ENCODE measurements around the gene GRM7.

DNA sequence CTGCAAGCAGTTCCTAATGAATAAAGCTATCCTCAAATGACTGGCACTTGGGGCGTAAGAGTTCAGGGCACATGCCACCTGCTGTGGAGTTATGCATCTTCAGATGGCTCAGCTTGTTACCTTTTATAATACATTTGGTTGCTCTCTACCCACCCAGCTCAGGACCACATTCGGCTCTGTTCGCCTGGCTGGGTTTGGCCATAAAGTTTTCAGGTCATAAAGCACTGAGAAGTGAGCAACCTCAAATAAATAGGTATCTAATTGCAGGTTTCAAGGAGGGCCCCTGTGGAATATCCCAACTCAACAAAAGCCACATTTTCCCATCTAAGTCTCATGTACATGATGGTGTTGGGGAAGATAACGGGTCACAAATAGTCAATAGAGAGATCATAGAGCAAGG is 727.3 kb downstream of the GRM7 start:
- TF ChIP-seq, protein P1, sequence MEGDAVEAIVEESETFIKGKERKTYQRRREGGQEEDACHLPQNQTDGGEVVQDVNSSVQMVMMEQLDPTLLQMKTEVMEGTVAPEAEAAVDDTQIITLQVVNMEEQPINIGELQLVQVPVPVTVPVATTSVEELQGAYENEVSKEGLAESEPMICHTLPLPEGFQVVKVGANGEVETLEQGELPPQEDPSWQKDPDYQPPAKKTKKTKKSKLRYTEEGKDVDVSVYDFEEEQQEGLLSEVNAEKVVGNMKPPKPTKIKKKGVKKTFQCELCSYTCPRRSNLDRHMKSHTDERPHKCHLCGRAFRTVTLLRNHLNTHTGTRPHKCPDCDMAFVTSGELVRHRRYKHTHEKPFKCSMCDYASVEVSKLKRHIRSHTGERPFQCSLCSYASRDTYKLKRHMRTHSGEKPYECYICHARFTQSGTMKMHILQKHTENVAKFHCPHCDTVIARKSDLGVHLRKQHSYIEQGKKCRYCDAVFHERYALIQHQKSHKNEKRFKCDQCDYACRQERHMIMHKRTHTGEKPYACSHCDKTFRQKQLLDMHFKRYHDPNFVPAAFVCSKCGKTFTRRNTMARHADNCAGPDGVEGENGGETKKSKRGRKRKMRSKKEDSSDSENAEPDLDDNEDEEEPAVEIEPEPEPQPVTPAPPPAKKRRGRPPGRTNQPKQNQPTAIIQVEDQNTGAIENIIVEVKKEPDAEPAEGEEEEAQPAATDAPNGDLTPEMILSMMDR (conservative IDR thresholded peaks at IDR 0.05; ENCODE audit: low read depth, low read length), result no peak
- TF ChIP-seq CHD1 (IDR thresholded peaks at IDR 0.05; ENCODE audit: low read depth, low read length) (no peak), RFX5 (IDR thresholded peaks at IDR 0.05; ENCODE audit: low read depth, low read length) (no peak), BHLHE40 (IDR thresholded peaks at IDR 0.05; ENCODE audit: low read depth, low read length) (no peak), POLR2A (IDR thresholded peaks at IDR 0.05; ENCODE audit: low read depth, low read length) (no peak), RCOR1 (IDR thresholded peaks at IDR 0.05; ENCODE audit: insufficient replicate concordance, low read length) (no peak)
- TF ChIP-seq, protein P2, sequence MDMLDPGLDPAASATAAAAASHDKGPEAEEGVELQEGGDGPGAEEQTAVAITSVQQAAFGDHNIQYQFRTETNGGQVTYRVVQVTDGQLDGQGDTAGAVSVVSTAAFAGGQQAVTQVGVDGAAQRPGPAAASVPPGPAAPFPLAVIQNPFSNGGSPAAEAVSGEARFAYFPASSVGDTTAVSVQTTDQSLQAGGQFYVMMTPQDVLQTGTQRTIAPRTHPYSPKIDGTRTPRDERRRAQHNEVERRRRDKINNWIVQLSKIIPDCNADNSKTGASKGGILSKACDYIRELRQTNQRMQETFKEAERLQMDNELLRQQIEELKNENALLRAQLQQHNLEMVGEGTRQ (IDR thresholded peaks at IDR 0.05; ENCODE audit: low read depth, low read length), result no peak
- TF ChIP-seq, protein P3, sequence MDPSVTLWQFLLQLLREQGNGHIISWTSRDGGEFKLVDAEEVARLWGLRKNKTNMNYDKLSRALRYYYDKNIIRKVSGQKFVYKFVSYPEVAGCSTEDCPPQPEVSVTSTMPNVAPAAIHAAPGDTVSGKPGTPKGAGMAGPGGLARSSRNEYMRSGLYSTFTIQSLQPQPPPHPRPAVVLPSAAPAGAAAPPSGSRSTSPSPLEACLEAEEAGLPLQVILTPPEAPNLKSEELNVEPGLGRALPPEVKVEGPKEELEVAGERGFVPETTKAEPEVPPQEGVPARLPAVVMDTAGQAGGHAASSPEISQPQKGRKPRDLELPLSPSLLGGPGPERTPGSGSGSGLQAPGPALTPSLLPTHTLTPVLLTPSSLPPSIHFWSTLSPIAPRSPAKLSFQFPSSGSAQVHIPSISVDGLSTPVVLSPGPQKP (IDR thresholded peaks at IDR 0.05; ENCODE audit: borderline replicate concordance, low read depth, low read length), result no peak

Measured in IMR-90 (cell line).